ENCODE data around the gene PITX1.
A peak's percentile ranks its signal among the peaks of the same experiment; 100 is the strongest.
"Not testable (repeated sequence)": the region's sequence is repeated elsewhere in the genome, so short reads cannot be mapped to it uniquely, and the experiment has no call there.

Gene PITX1

DNA sequence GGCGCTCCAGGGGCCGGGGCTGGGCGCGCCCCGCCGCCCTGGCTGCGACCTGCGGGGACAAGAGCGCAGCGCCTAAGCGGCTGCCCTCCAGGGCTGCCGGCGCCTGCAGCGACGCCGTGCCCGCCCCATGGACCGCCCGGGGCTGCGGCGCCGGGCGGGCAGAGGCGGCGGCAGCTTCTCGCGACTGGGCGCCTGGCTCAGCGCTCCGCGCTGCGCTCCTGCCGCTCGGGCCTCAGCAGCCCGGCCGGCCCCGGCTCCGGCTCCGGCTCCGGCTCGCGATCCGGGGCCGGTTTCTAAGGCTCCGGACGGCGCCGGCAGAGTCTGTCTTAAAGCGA lies at the start of gene PITX1:
Gene PITX1, minus strand, starts transcription at position 328 of the 335 bp plus-strand sequence. CDS start 347 bp downstream, outside the sequence.
- intact Hi-C loops (cut with DNase I): no loop called here
- peak in 1 of 10 donors; percentile 46 for DNase-seq

DNA sequence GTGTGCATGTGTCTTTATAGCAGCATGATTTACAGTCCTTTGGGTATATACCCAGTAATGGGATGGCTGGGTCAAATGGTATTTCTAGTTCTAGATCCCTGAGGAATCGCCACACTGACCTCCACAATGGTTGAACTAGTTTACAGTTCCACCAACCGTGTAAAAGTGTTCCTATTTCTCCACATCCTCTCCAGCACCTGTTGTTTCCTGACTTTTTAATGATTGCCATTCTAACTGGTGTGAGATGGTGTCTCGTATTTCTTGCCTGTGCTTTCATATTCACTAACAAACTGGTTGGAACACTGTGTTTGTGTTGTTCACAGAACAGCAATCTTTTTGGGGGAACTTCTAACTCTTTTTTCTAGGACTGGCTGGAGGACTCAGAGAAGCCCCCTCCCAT lies 49.3 kb upstream of the PITX1 start:
- DNase-seq; intact Hi-C loops (cut with DNase I): not testable (repeated sequence)

DNA sequence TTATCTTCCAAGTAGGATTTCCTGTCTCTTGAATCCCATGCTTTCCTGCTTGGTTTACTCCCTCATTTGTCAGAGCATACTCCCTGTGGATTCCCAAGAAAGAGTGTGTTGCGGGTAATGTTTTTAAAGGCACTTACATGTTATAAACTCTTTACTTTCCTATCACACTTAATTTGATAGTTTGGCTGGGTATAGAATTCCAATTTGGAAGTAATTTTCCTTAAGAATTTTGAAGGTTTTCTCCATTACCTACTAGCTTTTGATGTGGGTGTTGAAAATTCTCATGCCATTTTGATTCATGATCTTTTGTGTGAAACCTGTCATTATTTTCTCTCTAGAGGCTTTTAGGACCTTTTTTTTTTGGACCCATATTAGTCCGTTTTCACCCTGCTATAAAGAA lies 47.2 kb upstream of the PITX1 start:
- intact Hi-C loops (cut with DNase I): no loop called here
- no peak for DNase-seq

DNA sequence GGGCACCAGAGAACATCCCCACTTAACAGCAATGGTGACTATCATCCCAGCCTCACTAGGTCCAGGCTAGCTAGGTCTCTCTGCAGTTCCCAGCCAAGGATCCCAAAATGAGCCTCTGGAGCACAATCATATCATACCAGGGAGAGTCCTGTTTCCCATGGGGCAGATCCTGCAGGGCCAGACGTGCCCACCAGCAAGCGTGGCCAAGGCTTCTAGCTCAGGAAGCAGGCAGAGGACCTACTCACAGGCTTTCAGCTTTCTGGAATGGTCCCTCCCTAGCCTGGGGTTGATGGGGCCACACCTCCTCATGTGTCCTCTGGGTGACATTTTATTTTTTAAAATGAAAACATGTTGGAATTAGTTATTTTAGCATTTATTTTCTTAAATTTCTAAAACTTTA lies 45.7 kb upstream of the PITX1 start:
- intact Hi-C loops (cut with DNase I): no loop called here
- no peak for DNase-seq

DNA sequence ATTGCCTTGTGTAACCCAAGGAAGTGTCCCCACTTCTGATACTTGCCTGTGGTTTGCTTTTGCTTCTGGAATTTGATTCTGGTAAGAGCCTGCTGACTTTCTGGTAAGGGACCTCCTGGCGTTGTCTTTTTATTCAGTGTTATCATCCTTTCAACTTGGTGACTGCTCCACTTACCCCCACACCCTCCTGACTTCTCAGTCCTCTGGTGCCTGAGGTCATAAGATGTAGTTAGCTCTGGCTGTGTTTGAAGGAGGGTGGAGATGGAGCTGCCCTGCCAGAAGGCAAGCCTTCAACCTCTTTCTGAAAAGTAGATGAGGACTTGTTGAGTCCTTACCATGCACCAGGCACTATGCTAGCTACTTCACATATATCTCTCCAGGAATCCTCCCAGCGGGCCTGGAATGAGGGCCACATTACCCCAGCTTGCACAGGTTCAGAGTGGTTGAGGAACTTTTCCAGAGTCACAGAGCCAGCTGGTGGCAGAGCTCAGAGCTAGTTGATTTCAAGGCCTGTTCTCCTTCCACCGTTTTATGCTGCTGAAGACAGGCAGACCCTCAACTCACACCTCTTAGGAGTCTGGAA lies 45.2 kb upstream of the PITX1 start:
- intact Hi-C loops (cut with DNase I): no loop called here
- no peak for DNase-seq

DNA sequence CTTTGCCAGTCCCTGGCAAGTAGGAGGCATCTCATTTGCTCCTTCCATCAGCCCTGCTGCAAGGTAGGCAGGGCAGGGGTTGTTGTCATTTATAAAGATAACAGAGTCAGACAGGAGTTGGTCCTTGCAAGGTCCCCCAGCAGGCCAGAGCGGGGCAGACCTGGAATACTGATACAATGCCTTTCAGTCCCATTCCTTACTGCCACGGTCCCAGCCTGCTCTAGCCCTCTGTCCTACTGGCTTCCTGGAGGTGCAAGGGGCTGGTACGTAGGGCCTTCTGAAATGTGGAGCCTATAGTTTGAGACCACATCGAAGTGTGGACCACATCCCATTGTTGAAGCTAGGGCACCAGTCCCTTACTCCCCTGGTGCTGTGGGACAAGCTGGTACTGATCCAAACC lies 42.8 kb upstream of the PITX1 start:
- DNase-seq: peak in 1 of 10 donors; percentile 3
- intact Hi-C loops (cut with DNase I): no loop called here

DNA sequence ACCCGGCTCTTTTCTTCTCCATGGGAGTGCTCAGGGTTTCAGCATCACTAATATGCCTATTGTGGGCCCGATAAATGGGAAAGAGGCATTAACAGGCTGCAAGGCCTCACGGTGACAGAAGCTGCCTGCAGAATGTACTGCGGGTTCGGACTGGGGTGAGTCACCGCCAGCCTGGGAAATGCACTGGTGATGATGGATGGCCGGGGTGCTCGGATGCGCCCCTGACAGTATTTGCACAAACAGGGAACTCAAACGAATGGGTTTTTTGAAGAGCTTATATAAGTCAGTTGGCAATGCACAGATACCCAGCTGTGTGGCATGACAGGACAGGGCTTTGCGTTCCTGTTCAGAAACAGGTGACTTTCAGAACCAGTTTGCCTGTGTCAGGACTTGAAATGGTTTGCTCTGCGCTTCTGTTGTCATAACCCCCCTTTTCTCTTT lies 42.0 kb upstream of the PITX1 start:
- DNase-seq: no peak
- intact Hi-C loops (cut with DNase I): no loop called here

DNA sequence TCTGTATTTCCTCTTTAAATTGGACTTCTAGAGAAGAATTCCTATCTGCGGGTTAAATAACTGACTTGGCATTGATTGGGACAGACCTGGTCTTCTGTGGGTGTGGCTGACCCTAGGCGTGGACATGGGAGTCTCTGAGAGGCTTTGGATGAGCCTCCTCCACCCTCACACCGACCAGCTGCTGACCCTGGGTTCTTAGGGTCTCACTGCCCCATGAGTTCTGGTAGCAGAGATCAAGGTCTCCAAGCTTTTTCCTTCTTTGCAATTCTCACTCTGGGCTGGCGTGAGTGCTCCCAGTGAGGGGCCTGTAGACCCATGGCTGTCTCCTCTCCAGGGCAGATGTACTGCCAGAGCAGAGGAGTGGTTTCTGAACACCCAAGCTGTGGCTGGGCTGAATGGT lies 41.6 kb upstream of the PITX1 start:
- intact Hi-C loops (cut with DNase I): no loop called here
- no peak for DNase-seq

DNA sequence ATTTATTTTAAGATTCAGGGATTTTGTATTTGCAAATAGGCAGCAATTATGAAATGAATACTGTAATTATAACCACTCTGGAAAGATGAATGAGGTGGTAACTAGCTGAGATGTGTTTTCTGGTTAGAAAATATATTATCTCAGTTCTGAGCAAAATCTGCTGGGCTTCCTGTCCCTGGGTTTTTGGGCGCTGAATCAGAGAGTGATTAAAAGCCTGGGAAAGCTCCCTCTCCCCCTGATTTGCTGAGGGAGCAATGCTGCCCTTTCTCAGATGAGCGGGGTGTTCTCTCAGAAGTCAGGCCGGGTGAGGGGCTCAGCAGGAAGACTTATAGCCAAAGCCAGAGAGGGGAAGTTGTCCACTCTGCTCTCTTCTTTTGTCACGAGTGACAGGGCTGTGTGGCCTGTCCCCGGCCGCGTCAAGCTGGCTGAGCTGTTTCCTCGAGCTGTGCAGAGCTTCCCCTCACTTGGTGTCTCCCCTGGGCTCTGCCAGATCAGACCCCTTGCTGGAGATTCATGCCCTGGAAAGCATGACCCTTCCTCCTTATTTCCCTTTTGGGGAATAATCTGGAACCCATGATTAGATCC lies 39.8 kb upstream of the PITX1 start:
- peak in 1 of 10 donors; percentile 5 for DNase-seq
- intact Hi-C loops (cut with DNase I): no loop called here

DNA sequence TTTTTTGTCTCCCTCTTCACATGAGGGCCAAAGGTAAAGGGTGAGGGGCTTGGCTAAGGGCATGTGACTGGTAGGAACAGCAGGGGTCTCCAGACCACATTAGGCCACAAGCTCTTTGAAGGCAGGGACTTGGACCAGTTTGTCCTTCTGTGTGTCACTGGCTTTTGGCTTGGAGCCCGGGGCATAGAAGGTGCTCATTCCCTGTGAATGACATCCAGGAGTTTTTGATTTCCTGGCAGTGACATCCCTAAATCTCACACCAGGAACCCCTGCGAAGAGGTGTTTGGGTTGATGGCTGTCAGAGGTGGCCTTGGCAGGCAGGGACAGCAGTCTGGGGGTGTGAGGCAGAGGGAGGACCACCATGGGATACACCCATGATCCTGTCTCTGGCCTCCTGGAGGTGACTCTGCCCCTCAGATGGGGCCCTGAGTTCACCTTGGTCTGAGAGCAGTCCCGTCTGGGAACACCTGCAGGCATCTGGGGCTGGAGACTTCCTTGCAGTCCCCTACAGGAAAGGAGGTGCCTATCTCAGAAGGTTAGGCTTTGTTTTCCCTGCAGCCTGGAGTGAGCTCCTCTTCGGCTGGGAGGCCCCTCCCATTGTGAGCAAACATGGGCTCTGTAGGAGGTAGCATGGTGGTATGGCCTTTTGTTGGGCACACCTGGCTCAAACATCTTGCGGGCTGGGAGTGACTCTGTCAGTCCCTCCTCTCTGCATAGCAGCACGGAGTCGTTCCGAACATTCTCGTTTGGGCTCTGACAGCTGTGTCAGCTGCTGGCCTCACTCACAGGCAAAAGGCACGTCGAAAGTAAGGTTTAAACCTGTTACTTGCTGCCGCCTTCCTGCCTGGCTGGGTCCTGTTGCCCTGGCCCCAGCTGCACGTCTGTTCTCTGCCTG lies 38.6 kb upstream of the PITX1 start:
- intact Hi-C loops (cut with DNase I): no loop called here
- DNase-seq: peak in 1 of 10 donors; percentile 2

DNA sequence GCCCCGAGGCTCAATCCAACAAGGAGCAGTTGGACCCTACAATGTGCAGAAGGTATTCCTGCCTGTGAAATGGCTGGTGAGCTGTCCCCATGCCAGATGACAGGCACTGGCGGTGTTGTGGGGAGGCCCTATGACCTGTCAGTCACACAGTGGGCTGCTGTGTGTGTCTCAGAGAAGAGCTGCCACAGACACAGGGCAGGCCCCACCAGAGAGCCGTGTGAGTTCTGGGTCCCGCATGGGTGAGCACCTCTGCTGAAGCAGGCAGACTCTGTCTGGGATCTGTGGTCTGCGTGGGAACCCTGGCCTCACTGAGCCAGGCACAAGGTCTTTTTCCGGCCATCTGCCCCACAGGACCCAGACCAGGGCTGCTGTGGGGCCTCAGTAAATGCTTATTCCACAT lies 37.3 kb upstream of the PITX1 start:
- DNase-seq: no peak
- intact Hi-C loops (cut with DNase I): no loop called here

DNA sequence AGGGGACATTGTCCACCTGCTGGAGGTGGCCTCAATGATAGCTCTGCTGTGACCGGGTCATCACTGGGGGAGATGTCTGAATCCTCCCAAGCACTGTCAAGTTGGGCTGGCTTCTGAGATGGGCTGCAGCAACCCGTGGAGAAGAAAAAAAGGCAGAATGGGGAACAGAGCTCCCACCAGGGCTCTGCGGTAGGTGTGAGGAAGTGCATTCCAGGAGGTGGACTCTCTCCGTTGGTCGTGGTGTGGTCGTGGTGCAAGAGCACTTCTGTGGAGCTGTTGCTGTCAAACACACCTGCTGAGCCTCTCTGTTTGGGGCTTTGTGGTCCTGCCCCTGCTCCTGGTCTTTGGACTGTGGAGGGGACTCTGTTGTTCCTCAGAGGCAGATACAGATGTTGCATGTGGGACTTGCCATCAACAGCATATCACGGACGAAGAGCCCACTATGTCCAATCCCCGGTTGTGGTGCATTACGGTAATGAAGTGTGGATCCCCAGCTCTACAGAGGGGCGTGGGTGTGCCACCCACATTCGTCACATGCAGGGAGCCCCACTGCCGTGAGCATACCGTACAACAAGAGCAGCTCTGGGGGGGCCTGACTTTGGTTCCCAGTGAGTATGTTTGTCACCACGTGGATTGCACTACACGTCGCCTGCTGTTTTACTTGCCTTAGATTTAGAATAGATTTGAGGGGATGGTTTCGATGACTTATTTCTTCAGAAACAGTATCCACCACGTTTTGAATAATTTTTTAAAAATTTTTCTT lies 36.0 kb upstream of the PITX1 start:
- DNase-seq: peak in 1 of 10 donors; percentile 2
- intact Hi-C loops (cut with DNase I): no loop called here

DNA sequence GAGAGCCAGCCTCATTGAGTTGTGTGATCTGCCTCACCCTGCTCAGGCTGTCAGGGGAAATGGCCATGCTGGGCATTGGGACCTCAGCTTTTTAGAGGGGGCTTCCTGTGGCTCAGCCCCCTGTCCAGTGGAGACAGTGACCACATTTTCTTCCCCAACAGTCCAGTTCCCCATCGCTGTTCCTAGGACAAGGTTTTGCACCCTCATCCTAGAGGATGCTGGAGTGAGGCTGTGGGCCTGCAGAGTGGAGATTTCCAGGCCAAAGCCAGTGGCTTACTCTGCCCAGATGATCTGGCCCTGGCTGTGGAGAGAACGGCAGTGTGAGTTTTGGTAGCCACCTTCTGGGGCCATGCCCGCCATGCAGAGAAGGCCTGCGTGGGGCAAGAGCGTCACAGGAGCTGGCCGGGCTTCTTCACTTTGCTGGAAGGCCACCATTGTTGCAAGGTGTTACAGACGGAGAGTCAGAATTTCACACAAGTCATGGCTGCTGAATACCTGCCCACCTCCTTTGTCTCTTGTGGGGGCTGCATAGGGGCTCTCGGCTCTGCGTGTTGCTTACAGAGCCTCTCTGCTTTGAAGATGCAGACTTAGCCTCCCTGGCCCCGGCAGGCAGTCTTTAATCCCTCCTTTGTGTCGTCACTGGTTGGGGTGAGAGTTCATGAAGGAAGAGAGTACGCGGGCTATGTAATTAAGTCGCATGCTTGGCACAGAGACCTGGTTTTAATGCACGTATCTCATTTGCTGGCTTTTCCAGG lies 35.2 kb upstream of the PITX1 start:
- peak in 2 of 10 donors; percentile 3 to 34 for DNase-seq
- intact Hi-C loops (cut with DNase I): no loop called here

DNA sequence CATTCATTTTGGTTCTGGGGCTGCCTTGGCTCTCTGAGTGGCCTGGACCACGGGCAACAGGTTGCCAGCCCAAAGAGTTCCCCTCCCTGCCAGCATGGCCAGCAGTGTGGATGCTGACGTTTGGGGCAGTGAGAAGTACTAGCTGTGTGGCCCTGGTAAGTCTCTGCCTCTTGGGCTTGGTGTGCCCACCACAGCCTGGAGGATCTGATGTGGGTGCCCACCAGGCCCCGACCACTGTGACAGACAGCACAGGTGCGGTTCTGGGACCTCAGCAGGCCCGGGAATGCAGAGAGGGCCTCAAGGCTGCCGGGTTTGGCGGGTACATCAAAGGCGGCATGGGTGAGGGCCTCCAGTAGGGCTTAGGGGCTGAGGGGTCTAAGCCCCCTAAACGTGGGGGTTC lies 33.6 kb upstream of the PITX1 start:
- intact Hi-C loops (cut with DNase I): no loop called here
- peak in 1 of 10 donors; percentile 23 for DNase-seq

DNA sequence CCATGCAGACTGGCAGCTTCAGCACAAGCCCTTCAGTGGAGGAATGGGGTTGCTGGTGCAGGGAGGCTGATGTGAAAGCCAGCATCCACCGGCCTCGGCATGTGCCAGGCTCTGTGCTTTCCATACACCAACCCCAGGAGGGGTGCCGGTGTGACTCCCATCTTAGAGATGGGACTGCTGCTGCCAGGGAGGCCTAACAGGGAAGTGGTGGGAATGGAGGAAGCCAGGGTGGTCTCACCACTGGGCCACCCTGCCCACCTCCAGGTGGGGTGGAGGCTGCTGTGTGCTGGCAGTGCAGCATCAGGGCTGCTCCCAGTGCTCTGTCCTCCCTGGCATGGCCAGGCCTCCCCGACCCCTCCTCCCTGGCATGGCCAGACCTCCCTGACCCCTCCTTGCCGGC lies 32.8 kb upstream of the PITX1 start:
- peak in 1 of 10 donors; percentile 61 for DNase-seq
- intact Hi-C loops (cut with DNase I): no loop called here

DNA sequence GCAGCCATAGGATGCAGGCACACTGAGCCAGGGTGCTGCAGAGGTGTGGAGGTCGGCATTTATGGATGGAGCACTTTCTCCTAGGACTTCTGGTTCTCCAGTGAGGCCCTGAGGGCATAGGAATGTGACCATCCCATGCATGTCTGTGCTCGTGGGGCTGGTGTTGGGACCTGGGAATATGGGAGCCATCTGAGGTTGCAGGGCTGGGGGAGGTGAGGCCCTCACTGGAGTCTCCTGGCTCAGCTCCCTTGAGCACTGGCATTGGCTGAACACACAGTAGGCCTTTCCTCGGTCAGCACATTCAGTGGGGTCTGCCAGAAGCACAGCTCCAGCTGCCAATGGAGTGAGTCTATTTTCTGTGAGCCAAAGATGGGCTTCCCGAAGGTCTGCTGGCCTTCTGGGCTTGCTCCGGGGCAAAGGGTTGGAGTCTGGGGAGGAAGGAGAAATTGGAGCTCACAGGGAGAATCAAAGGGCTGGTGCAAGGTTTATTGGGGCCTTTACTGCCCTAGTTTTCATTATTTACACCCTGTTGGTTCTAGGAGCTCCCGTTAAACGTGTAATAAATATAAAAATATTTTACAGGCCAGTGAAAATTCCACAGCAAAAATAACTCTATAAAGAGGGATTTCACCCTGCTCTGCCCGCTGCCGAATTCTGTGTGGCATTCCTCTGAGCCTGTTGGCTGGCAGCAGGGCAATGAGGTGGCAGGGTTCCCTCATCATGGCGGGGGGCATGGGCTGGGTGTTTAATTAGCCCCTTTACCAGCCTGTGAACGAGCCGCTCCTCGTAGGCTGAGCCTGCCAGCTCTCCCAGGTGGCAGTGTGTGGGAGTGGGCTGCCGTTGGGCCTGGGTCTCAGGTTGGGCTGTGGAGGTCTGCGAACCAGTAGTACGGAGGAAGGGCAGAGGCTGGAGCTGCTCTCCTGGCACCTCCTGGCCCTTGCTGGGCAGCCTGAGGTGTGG lies 31.6 kb upstream of the PITX1 start:
- peak in 1 of 10 donors; percentile 66 for DNase-seq
- intact Hi-C loops (cut with DNase I): no loop called here

DNA sequence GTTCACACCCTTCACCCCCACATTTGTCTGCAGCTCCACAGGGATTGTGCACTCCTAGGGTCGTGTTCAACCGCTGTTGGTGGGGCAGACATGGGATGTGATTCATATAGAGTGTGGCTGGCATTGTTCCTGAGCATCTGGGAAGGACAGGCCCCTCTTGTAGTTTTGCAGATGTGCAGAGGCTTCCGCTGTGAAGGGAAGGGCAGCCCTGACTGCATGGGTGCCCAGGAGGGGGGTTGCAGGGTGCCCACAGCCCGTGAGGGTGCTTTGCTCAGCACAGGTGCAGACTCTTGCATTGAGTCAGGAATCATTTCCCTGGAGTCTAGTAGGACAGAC lies 30.2 kb upstream of the PITX1 start:
- peak in 2 of 10 donors; percentile 43 to 50 for DNase-seq
- intact Hi-C loops (cut with DNase I): no loop called here

DNA sequence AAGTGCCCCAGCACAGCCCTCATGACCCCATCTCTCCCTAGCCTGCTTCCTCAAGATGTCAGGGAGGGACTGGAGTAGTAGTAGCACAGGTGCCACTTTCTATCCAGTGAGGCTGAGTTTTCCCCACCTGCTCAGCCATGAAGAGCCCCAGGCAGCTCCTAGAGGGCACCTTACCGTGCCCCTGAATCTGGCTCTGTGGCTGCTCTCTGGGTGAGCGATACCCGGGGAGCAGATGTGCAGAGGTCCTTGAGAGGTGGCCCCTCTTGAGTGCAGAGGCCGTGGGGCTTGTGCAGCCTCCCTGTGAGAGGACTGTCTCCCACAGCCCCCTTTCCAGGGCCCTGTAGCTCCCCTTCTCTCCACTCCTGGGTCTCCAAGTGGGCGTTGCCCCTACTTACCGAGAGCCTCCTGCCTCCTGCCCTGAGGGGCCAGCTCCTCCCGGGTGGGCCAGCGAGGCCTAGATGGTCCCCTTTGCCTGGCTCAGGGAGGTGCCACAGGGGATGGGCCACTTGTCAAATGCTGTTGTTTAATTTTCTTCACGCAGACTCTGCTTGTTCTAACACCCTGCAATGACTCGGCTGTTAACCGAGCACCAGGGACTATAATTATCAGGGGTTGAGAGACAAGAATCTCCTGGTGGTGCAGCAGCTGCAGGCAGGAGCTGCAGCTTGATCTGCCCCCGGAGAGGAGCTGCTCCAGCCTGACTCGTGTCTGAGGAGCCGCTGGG lies 29.6 kb upstream of the PITX1 start:
- intact Hi-C loops (cut with DNase I): no loop called here

More for the DNA sequence above, 29.6 kb upstream of the PITX1 start:
- DNase-seq: peak in 2 of 10 donors; percentile 33 to 63
